Measurements from ENCODE around the gene SIVA1. TPM values are rescaled to one million over a fixed set of nuclear protein-coding genes. Genes with fewer than 3 reads are reported as not detected.
A peak's percentile ranks its signal among the peaks of the same experiment; 100 is the strongest.

SIVA1 gene
- total RNA-seq, 1 donor from 2014 or later: 47.0 TPM

DNA sequence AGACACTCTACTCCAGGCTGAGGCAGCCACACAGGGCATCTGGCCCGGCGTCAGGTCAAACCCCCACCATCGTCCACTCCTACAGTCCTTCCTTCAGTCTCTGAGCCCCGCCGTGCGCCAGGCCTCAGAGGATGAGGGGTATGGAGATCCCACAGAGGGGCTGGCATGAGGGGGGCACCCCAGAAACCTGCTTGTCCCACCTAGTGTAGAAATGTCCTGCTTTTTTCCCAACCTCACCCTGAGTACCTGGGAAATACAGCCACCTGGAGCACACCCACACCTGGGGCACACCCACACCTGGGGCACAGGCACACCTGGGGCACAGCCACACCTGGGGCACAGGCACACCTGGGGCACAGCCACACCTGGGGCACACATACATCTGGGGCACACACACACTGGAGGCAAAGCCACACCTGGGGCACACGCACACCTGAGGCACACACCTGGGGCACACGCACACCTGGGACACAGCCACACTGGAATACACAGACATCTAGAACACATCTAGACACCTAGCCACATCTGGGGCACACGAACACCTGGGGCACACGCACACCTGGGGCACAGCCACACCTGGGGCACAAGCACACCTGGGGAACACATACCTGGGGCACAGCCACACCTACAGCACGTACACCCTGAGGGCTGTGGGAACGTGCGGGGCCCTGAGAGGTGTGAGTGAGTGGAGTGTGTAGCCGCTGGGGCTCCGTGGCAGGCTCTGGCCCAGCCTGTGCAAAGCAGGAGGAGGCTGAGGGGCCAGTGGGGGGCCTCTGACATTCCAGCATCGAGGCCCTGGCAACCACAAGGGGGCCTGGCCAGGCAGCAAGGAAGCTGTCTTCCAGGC, 24.2 kb downstream of the SIVA1 start:
- Mint-ChIP-seq H3K4me1 (ENCODE audit: low read depth) (no peaks in the 10 kb centered on the region), H3K27ac (ENCODE audit: unreplicated experiment) (no peak overlapping the region), H3K4me3 (ENCODE audit: unreplicated experiment) (no peak overlapping the region), H3K9me3 (ENCODE audit: low read depth) (no peaks in the 10 kb centered on the region), H3K36me3 (ENCODE audit: low read depth) (peaks cover 3% of the 10 kb centered on the region), H3K27me3 (ENCODE audit: low read depth) (no peaks in the 10 kb centered on the region)
- TF ChIP-seq, protein P1, sequence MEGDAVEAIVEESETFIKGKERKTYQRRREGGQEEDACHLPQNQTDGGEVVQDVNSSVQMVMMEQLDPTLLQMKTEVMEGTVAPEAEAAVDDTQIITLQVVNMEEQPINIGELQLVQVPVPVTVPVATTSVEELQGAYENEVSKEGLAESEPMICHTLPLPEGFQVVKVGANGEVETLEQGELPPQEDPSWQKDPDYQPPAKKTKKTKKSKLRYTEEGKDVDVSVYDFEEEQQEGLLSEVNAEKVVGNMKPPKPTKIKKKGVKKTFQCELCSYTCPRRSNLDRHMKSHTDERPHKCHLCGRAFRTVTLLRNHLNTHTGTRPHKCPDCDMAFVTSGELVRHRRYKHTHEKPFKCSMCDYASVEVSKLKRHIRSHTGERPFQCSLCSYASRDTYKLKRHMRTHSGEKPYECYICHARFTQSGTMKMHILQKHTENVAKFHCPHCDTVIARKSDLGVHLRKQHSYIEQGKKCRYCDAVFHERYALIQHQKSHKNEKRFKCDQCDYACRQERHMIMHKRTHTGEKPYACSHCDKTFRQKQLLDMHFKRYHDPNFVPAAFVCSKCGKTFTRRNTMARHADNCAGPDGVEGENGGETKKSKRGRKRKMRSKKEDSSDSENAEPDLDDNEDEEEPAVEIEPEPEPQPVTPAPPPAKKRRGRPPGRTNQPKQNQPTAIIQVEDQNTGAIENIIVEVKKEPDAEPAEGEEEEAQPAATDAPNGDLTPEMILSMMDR (IDR thresholded peaks at IDR 0.05): peak; percentile 23
- no peak for DNase-seq (ENCODE audit: low spot score)

DNA sequence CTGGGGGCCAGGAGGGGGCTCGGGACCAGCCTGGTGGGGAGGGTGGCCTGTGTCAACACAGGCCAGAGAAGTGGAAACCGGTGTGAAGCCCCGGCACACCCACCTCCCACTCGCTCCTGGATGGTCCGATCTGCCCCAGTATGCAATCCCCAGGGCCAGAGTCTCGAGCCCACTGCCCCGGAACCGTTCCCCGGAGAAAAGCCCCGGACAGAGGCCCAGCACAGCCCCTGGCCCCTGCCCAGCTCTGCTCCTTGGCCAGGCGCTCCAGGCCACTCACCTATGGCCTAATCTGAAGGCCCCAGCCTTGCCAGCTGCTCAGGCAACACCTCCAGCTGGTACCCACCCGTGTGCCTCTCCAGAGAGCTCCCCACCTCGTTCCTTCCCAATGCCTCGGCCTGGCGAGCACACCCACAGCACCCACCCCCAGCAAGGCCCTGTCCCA, 24.9 kb downstream of the SIVA1 start:
- Mint-ChIP-seq H3K27ac (ENCODE audit: unreplicated experiment) (no peak overlapping the region), H3K4me1 (ENCODE audit: low read depth) (no peaks in the 10 kb centered on the region), H3K27me3 (ENCODE audit: low read depth) (no peaks in the 10 kb centered on the region), H3K9me3 (ENCODE audit: low read depth) (no peaks in the 10 kb centered on the region), H3K4me3 (ENCODE audit: unreplicated experiment) (no peak overlapping the region), H3K36me3 (ENCODE audit: low read depth) (peaks cover 1% of the 10 kb centered on the region)
- no peak for DNase-seq (ENCODE audit: low spot score)
- TF ChIP-seq, protein P1 (IDR thresholded peaks at IDR 0.05): no peak

DNA sequence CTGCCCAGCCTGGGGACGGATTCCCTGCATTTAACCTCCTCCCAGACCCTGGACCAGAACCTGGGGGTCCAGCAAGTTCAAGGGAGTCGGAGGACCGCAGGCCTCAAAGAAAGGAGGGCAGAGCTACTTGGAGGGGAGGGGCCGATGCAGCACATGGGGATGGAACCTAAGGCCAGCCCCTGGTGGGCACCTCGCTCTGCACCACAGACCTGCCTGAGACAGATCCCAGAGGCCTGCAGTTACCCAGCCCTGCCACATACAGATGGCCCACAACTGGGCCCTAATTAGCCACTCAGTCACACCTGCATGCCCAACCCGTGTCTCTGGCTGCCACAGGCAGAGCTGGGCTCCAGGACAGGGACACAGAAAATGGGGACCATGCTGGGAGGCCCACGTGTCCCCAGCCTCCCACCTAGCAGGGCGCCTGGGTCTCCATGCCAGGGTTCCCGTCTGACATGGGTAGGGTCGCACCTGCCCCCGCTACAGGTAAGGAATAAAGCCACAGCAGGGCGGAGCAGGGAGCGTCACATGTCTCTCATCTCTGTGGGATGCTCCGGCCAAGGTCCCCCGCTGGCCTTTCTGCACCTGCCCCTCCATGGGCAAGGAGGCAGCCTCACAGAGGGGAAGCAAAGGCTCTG, 25.9 kb downstream of the SIVA1 start:
- Mint-ChIP-seq H3K27me3 (ENCODE audit: low read depth) (no peaks in the 10 kb centered on the region), H3K4me3 (ENCODE audit: unreplicated experiment) (no peak overlapping the region), H3K36me3 (ENCODE audit: low read depth) (peaks cover 1% of the 10 kb centered on the region), H3K9me3 (ENCODE audit: low read depth) (no peaks in the 10 kb centered on the region), H3K27ac (ENCODE audit: unreplicated experiment) (no peak overlapping the region), H3K4me1 (ENCODE audit: low read depth) (no peaks in the 10 kb centered on the region)
- DNase-seq (ENCODE audit: low spot score): no peak
- TF ChIP-seq, protein P1 (IDR thresholded peaks at IDR 0.05): no peak

DNA sequence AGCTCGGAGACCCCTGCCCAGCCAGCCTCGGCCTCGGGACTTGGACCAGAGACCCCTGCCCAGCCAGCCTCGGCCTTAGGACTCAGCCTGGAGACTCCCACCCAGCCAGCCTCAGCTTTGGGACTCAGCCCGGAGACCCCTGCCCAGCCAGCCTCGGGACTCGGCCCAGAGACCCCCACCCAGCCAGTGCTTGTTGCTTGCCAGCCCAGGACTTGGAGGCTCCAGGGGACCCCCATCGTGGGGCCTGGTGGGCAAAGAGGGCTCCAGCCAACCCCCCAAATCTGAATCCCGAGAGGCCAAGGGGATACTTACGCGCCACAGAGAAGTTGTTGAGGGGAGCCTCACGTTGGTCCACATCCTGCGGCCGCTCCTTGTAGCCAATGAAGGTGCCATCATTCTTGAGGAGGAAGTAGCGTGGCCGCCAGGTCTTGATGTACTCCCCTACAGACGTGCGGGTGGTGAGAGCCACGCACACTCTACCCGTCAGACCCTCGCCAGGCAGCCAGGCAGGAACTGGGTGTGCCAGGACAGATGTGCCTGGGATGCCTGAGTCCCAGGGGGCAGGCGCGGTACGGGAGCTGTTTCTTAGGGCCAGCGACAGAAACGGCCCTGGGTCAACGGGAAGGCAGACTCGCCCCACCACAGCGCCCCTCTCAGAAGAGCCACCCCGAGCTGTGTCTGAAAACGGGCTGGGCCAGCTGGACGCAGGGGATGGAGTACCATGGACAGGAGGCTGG, 27.0 kb downstream of the SIVA1 start:
- Mint-ChIP-seq H3K4me1 (ENCODE audit: low read depth) (no peaks in the 10 kb centered on the region), H3K9me3 (ENCODE audit: low read depth) (no peaks in the 10 kb centered on the region), H3K27ac (ENCODE audit: unreplicated experiment) (no peak overlapping the region), H3K4me3 (ENCODE audit: unreplicated experiment) (no peak overlapping the region), H3K36me3 (ENCODE audit: low read depth) (peaks cover 1% of the 10 kb centered on the region), H3K27me3 (ENCODE audit: low read depth) (no peaks in the 10 kb centered on the region)
- DNase-seq (ENCODE audit: low spot score): no peak
- TF ChIP-seq, protein P1 (IDR thresholded peaks at IDR 0.05): no peak

DNA sequence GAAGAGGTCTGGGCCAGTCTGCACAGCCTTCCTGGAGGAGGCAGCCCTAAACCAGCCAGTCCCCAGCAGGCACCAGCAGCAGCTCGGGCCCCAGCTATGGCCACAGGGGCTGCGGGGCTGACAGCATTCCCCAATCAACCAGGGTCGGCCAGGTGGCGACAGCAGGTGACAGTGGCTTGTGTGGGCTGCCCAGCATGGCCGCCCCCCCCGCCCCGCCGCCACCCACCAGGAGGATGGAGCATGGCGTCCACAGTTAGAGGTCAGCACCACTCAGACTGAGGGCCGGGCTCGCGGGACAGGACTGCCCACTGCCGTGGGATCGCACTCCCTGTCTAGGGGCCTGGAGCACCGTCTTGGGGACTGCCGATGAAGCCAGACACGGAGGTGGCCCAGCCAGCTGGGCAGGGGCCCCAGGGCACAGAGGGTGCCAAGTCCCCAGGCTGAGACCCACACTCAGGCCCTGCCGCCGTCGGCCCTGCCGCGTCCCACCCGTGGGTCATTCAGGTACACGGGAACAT, 27.6 kb downstream of the SIVA1 start:
- DNase-seq (ENCODE audit: low spot score): no peak
- no peaks in the 10 kb centered on the region for H3K9me3 Mint-ChIP-seq (ENCODE audit: low read depth)
- H3K4me3 Mint-ChIP-seq (ENCODE audit: unreplicated experiment): no peak overlapping the region
- peaks cover 1% of the 10 kb centered on the region for H3K36me3 Mint-ChIP-seq (ENCODE audit: low read depth)
- TF ChIP-seq, protein P1 (IDR thresholded peaks at IDR 0.05): no peak
- H3K27me3 Mint-ChIP-seq (ENCODE audit: low read depth): no peaks in the 10 kb centered on the region
- H3K27ac Mint-ChIP-seq (ENCODE audit: unreplicated experiment): no peak overlapping the region
- no peaks in the 10 kb centered on the region for H3K4me1 Mint-ChIP-seq (ENCODE audit: low read depth)
